ENCODE results near the gene LRRN4CL.
A peak's percentile ranks its signal among the peaks of the same experiment; 100 is the strongest.

The LRRN4CL gene

GRCh38 chr11:62693624-62694023 is 4.3 kb upstream of the LRRN4CL start:
- TF ChIP-seq TEAD4 (IDR thresholded peaks at IDR 0.05) (peak; percentile 67), USF1 (IDR thresholded peaks at IDR 0.05) (0 out of 2 replicates have a peak, but pooled peaks have one; percentile 19), NFIC (IDR thresholded peaks at IDR 0.05) (peak; percentile 83), MAX (IDR thresholded peaks at IDR 0.05) (peak; percentile 29; the same call in 1 of the 2 replicates)

- no peak for TF ChIP-seq TEAD4 (IDR thresholded peaks at IDR 0.05)
- no peak for TF ChIP-seq CEBPB (IDR thresholded peaks at IDR 0.05)
- no peak for TF ChIP-seq CREB1 (IDR thresholded peaks at IDR 0.05; ENCODE audit: low read depth)
- no peak for TF ChIP-seq RAD21 (IDR thresholded peaks at IDR 0.05; ENCODE audit: low read depth)
- TF ChIP-seq EGR1 (IDR thresholded peaks at IDR 0.05), result no peak
- no peak for TF ChIP-seq EP300 (IDR thresholded peaks at IDR 0.05; ENCODE audit: borderline replicate concordance)
- TF ChIP-seq MAX (IDR thresholded peaks at IDR 0.05), result no peak
- TF ChIP-seq FOXM1 (IDR thresholded peaks at IDR 0.05; ENCODE audit: borderline replicate concordance, low read depth), result no peak
- no peak for TF ChIP-seq NFIC (IDR thresholded peaks at IDR 0.05)
- TF ChIP-seq REST (IDR thresholded peaks at IDR 0.05; ENCODE audit: low read depth), result no peak
- TF ChIP-seq ZBTB7A (IDR thresholded peaks at IDR 0.05; ENCODE audit: low read depth), result no peak
- TF ChIP-seq TCF12 (IDR thresholded peaks at IDR 0.05; ENCODE audit: low read depth), result no peak
- TF ChIP-seq USF1 (IDR thresholded peaks at IDR 0.05), result no peak
- no peak for TF ChIP-seq YY1 (IDR thresholded peaks at IDR 0.05; ENCODE audit: low read depth)
- no peak for TF ChIP-seq TAF1 (IDR thresholded peaks at IDR 0.05; ENCODE audit: low read depth)
Observed at GRCh38 chr11:62688491-62688890, 839 bp downstream of the LRRN4CL start.

DNA sequence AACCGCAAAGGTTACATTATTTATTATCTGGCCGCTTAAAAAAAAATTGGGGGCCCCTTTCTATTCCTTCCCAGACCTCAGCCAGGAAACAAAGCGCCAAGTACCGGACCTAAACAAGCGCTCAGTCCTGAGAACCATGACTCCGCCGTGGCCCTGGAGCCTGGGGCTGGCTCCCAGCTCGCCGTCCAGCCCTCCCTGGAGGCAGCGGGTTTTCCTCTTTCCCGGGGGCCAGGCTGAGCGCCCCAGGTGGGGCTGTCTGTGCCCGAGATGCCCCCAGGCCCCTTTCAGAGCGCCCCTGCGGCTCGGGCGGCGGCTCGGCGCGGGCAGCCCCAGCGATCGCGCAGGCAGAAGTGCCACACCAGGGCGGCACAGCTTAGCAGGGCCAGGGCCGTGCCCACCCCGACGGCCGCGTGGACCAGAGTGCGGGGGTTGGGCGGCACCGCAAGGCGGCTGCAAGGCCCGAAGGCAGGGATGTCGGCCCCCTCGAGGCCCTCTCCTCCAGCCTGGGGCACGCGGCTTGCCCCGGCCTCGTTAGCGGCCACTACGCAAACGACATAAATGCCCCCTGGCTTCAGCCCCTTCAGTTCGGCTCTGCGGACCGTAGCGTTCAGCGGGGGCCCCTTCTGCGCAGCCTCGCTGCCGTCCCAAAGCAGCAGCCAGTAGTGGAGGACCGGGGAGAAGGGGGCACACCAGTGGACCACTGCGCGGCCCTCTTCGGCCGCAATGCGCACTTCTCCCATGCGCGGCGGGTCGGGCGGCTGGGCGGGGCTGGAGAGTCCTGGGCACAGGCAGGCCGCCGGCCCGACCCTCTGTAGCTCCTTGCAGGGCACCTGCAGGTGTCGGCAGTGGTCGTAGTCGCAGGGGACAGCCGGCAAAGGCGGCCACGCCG is 1.6 kb downstream of the LRRN4CL start:
- TF ChIP-seq TAF1 (IDR thresholded peaks at IDR 0.05; ENCODE audit: low read depth), result no peak
- TF ChIP-seq REST (IDR thresholded peaks at IDR 0.05; ENCODE audit: low read depth), result no peak
- no peak for TF ChIP-seq EGR1 (IDR thresholded peaks at IDR 0.05)
- no peak for TF ChIP-seq EP300 (IDR thresholded peaks at IDR 0.05; ENCODE audit: borderline replicate concordance)
- TF ChIP-seq CEBPB (IDR thresholded peaks at IDR 0.05), result no peak
- no peak for TF ChIP-seq ZBTB7A (IDR thresholded peaks at IDR 0.05; ENCODE audit: low read depth)
- no peak for TF ChIP-seq TCF12 (IDR thresholded peaks at IDR 0.05; ENCODE audit: low read depth)
- TF ChIP-seq RAD21 (IDR thresholded peaks at IDR 0.05; ENCODE audit: low read depth), result no peak
- TF ChIP-seq YY1 (IDR thresholded peaks at IDR 0.05; ENCODE audit: low read depth), result no peak
- TF ChIP-seq NFIC (IDR thresholded peaks at IDR 0.05), result no peak
- no peak for TF ChIP-seq CREB1 (IDR thresholded peaks at IDR 0.05; ENCODE audit: low read depth)
- TF ChIP-seq USF1 (IDR thresholded peaks at IDR 0.05), result no peak
- no peak for TF ChIP-seq TEAD4 (IDR thresholded peaks at IDR 0.05)
- TF ChIP-seq FOXM1 (IDR thresholded peaks at IDR 0.05; ENCODE audit: borderline replicate concordance, low read depth), result no peak
- no peak for TF ChIP-seq MAX (IDR thresholded peaks at IDR 0.05)

GRCh38 chr11:62682518-62682917 is 6.8 kb downstream of the LRRN4CL start:
- no peak for TF ChIP-seq CREB1 (IDR thresholded peaks at IDR 0.05; ENCODE audit: low read depth)
- TF ChIP-seq CEBPB (IDR thresholded peaks at IDR 0.05), result no peak
- no peak for TF ChIP-seq RAD21 (IDR thresholded peaks at IDR 0.05; ENCODE audit: low read depth)
- no peak for TF ChIP-seq TEAD4 (IDR thresholded peaks at IDR 0.05)
- no peak for TF ChIP-seq EP300 (IDR thresholded peaks at IDR 0.05; ENCODE audit: borderline replicate concordance)
- no peak for TF ChIP-seq TCF12 (IDR thresholded peaks at IDR 0.05; ENCODE audit: low read depth)
- TF ChIP-seq TAF1 (IDR thresholded peaks at IDR 0.05; ENCODE audit: low read depth), result no peak
- TF ChIP-seq USF1 (IDR thresholded peaks at IDR 0.05), result no peak
- TF ChIP-seq MAX (IDR thresholded peaks at IDR 0.05), result no peak
- TF ChIP-seq FOXM1 (IDR thresholded peaks at IDR 0.05; ENCODE audit: borderline replicate concordance, low read depth), result no peak
- TF ChIP-seq ZBTB7A (IDR thresholded peaks at IDR 0.05; ENCODE audit: low read depth), result no peak
- TF ChIP-seq YY1 (IDR thresholded peaks at IDR 0.05; ENCODE audit: low read depth), result no peak
